HG02763 (cell line): Measurements from ENCODE around the gene NCAM2.
"Not testable (repeated sequence)": the region's sequence is repeated elsewhere in the genome, so short reads cannot be mapped to it uniquely, and the experiment has no call there.

Experiments used
- ATAC-seq: cut with Tn5 transposase; IDR thresholded peaks from one replicate; pipeline ENCODE4 v1.9.1; 2021; ENCODE audit warnings: mild to moderate bottlenecking, moderate library complexity; ENCODE audit not compliant: unreplicated experiment

NCAM2 gene

DNA sequence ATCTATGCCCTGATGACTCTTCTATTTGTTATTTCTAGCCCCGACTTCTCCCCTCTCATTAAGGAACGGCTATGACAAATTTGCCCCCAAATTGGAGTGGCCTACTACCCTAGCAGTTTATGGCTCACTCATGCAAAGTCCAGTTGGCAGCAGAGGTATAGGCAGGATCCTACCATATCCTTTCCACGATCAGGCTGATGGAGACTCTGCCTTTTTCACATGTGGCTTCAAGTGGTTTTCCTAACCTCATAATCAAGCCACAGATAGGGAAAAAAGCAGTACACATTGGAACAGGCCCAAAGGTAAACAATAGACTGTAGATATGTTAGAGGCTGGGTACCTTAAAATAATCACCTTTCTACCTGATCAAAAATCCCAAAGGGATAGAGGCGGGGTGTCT is 292.5 kb downstream of the NCAM2 start:
- ATAC-seq: no peak

GRCh38 chr21:21291883-21292569 is 293.8 kb downstream of the NCAM2 start:
- no peak for ATAC-seq

DNA sequence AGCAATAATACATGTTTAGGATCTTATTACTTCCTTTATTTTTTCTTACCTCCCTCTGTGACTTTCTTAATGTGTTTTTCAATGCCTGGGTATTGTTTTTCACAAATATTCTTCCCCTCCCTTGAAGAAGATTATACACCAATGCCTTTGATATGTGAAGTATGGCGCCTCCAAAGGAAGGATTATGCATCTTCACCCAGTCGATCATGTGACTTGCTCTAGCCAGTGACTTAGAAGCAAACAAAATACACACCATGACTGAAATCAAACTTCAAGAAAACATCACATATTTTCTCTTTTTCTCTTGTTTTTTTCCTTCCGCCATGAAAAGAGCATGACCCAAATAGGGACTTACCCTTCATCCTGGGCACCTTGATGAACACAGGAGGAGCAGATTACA is 297.1 kb downstream of the NCAM2 start:
- ATAC-seq: no peak

- no peak for ATAC-seq
Measured at GRCh38 chr21:21297211-21297610, 299.0 kb downstream of the NCAM2 start.

GRCh38 chr21:21301013-21301412 is 302.8 kb downstream of the NCAM2 start:
- no peak for ATAC-seq

DNA sequence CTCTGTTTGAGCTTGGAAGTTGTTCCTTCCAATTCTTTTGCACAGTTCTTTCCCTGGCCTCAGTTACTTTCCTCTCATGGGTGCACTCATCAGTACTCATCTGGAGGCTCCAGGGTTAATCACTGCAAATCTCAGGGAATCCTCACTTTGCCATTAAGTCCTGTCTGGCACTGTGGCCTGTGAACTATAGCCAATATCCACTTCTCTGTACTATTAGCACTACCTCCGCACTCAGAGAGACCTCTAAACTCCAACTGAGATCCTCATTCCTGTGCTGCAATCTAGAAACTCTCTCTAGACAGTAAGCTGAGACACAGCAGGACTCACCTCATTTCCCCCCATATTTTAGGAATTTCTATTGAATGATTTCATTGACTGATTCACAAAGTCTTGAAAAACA is 311.3 kb downstream of the NCAM2 start:
- ATAC-seq: no peak

DNA sequence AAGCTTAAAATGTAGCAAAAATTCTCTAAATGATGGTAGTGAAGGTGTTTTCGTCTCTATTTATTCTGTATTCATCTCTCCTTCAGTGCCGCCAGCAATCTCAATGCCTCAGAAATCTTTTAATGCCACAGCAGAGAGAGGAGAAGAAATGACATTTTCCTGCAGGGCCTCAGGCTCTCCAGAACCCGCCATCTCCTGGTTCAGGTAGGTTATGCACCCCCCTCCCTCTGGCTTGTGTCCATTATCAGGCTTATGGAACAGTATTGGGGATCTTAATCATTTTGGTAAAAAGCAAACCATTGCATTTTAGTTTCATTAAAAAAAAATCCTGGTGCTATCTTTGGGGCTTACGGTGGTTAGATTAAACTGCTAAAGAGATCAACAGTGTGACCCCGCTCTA is 326.1 kb downstream of the NCAM2 start:
- no peak for ATAC-seq

DNA sequence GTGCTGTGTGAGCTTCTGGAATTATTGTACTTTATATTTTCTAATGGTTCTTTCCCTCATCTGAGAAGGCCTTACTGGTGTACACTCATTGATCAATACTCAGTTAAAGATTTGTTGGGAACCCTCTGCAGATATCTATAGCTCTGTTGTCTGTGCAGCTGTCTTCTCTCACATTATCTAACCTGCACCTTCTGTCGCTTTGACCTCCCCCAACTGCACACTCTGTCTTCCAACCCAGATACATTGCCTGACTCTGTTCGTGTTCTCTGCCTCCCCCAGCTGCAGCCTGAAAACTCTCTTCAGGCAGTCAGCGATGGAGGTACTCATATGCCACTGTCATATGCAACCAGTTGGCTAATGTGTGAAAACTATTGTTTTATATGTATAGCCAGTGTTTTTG is 334.3 kb downstream of the NCAM2 start:
- ATAC-seq: no peak

- no peak for ATAC-seq
Measured at GRCh38 chr21:21341041-21341440, 342.8 kb downstream of the NCAM2 start.

- ATAC-seq: no peak
Measured at GRCh38 chr21:21345296-21345695, 347.1 kb downstream of the NCAM2 start.

GRCh38 chr21:21345872-21346271 is 347.7 kb downstream of the NCAM2 start:
- no peak for ATAC-seq

GRCh38 chr21:21366277-21366676 is 368.1 kb downstream of the NCAM2 start:
- ATAC-seq: no peak

DNA sequence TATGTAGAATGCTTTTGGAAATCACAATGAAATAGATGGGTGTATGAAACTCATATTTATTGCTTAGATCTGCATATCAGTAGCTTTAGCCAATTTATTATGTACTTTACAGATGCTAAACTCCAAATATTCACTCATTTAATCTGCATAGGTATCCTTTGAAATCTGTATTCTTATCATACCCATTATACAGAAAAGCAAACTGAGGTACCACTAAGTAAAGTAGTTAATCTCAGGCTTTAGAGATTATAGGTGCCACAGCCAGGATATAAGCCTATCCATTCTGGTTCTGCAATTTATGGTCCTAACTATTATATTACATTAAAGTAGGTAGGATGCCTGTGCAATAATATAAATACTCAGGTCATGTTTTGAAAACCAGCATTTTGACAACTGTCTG is 369.4 kb downstream of the NCAM2 start:
- ATAC-seq: no peak

GRCh38 chr21:21373969-21374368 is 375.8 kb downstream of the NCAM2 start:
- ATAC-seq: no peak

DNA sequence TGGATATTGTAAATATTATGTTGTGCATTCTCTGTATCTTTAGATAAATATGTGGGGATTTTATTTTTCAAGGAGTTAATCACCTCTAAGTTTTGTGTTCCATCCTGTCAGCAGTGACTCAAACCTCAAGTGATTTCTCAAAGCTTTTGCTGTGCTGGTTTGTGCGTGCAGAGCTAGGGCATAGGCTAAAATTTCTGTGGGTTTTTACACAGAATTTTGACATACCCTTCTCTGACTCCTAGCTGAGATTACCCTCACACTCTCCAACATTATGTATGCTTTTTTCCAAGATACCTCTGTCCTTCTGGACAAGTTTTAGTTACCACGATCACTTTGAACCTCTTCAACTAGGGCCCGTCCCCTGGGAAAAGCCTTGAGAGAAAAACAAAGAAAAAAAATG is 384.9 kb downstream of the NCAM2 start:
- ATAC-seq: no peak

- no peak for ATAC-seq
Measured at GRCh38 chr21:21384977-21385376, 386.8 kb downstream of the NCAM2 start.

GRCh38 chr21:21385404-21385803 is 387.2 kb downstream of the NCAM2 start:
- ATAC-seq: no peak

GRCh38 chr21:21387916-21388315 is 389.7 kb downstream of the NCAM2 start:
- no peak for ATAC-seq

GRCh38 chr21:21394064-21394463 is 395.9 kb downstream of the NCAM2 start:
- no peak for ATAC-seq

- no peak for ATAC-seq
Measured at GRCh38 chr21:21396424-21396823, 398.2 kb downstream of the NCAM2 start.

- ATAC-seq: no peak
Measured at GRCh38 chr21:21397464-21397863, 399.3 kb downstream of the NCAM2 start.

GRCh38 chr21:21401444-21401843 is 403.2 kb downstream of the NCAM2 start:
- ATAC-seq: no peak

DNA sequence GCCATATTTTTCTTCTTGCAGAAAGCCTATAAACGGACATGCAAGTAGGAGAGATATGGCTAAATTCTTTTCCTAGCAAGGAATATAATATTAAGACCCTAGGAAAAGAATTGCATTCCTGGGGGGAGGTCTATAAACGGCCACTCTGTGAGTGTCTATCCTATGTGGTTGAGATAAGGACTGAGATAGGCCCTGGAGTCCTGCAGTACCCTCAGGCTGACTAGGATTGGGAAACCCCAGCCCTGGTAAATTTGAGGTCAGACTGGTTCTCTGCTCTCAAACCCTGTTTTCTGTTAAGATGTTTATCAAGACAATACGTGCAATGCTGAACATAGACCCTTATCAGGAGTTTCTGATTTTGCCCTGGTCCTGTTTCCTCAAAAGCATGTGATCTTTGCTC is 404.0 kb downstream of the NCAM2 start:
- ATAC-seq: not testable (repeated sequence)
